HEK293T (cell line): Measurements from ENCODE around the gene BID.

Source experiments
- BHLHE40 ChIP-seq: fragments of 450-650 bp; IDR thresholded peaks from 2 replicates; pipeline ENCODE4 v1.6.1; 2016; ENCODE audit warnings: mild to moderate bottlenecking, moderate library complexity, borderline replicate concordance
- FOXK2 ChIP-seq: fragments of 450-650 bp; IDR thresholded peaks from 2 replicates; pipeline ENCODE4 v1.6.1; 2016; ENCODE audit warnings: mild to moderate bottlenecking
- L3MBTL2 ChIP-seq: fragments of 450-650 bp; conservative IDR thresholded peaks from 2 replicates; pipeline ENCODE4 v1.6.1; 2016; ENCODE audit warnings: mild to moderate bottlenecking
- NFRKB ChIP-seq: fragments of 450-650 bp; IDR thresholded peaks from 2 replicates; pipeline ENCODE4 v1.6.1; 2016; ENCODE audit warnings: mild to moderate bottlenecking, moderate library complexity
- PKNOX1 ChIP-seq: fragments of 450-650 bp; IDR thresholded peaks from 2 replicates; pipeline ENCODE4 v1.6.1; 2016
- SP1 ChIP-seq: fragments of 450-650 bp; IDR thresholded peaks from 2 replicates; pipeline ENCODE4 v1.6.1; 2017
- SUZ12 ChIP-seq: fragments of 450-650 bp; IDR thresholded peaks from 2 replicates; pipeline ENCODE4 v1.6.1; 2016; ENCODE audit warnings: mild to moderate bottlenecking
- TARDBP ChIP-seq: fragments of 450-650 bp; IDR thresholded peaks from 2 replicates; pipeline ENCODE4 v1.6.1; 2016

GRCh38 chr22:17724678-17725499 lies 49.4 kb downstream of the BID start:
- TF ChIP-seq L3MBTL2 (no peak), BHLHE40 (no peak), SP1 (no peak), NFRKB (no peak), FOXK2 (no peak), PKNOX1 (no peak), SUZ12 (no peak), TARDBP (no peak)
